Cerebellar nuclear complex (tissue), 1 donor: ENCODE data around the gene C3orf80.
"Not testable (repeated sequence)": the region's sequence is repeated elsewhere in the genome, so short reads cannot be mapped to it uniquely, and the experiment has no call there.

ENCODE experiments used
- DNase-seq, 2 experiments: peaks; one replicate each; lab custom pipeline; 2025; lab: John Stamatoyannopoulos, UW

The C3orf80 gene

DNA sequence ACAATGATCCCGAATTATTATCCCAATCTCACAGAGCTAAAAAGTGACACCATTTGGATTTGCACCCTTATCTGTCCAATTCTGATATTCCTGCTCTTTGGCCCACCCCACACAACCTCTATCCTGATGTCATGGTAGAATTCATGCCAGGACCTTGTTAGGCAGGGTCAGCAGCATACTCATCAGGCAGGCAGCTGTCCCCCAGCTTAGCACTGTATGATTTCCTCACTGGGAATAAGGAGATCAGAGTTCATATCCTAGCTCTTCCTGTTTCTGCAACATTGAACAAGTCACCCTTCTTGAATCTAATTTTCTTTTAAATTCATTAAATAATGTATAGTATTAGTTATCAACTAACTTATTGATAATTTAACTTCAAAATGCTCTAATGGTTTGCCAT lies 12.0 kb upstream of the C3orf80 start:
- DNase-seq: no peak

DNA sequence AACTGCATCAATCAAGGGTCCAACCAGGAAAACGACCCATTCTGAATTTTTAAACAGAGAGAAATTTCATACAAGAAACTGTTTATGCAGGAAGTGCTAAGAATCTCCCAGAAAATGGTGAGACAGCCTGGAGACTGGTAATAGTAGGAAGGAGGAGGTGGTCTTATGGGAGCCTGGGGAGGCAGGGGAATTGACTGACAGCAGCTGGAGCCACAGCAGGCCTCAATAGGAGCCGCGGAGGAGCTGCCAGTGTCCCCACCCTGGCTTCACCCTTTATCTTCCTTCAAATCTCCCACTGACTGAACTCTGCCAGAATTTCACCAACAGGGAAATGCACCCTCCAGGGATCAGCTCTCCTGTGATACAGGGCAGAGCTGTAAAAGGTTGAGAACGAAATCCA lies 7.5 kb upstream of the C3orf80 start:
- DNase-seq: no peak

DNA sequence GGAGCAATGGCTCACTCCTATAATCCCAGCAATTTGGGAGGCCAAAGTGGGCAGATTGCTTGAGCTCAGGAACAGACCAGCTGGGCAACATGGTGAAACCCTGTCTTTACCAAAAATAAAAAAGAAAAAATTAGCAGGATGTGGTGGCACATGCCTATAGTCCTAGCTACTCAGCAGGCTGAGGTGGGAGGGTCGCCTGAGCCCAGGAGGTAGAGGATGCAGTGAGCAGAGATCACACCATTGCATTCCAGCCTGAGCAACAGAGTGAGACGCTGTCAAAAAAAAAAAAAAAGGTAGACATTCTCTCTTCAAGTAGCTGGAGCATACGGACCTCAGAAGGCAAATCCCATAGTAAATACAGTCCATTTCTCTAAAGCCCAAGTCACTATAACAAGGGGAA lies 7.1 kb upstream of the C3orf80 start:
- no peak for DNase-seq

DNA sequence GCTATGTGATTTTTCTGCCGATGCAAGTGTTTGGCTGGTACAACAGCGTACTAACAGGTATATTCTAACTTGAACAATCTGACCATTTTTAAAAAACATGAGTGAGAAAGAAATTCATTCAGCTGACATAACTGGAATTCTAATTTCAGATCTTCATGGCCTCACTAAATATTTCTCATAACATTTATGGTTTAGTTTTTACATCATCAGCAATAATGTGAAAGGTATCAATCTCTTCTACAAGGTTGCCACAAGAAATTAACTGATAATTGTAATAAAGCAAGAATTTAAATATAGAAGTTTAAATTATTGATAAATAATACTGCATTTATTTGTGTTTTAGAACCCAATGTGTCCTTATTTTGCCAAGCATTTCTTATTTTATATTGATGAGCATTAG lies 5.2 kb upstream of the C3orf80 start:
- no peak for DNase-seq

DNA sequence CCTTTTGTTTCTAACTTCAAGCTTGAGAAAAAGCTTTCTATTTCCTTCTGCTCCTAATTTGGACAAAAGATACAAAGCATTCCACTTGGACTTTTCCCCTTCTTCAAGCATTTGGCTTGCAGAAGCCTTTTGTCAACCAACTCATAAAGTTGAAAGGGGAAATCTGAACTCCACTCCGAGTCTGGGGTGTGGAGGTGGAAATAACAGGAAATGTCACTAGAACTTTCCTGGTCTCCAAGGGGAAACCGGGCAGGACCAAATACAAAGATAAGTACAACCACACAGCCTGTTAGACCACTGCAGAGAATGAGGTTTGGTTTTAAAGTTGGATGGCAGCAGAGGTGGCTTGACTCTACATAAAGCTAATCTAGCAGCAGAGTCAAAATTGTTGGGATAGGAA lies 4.2 kb upstream of the C3orf80 start:
- no peak for DNase-seq

DNA sequence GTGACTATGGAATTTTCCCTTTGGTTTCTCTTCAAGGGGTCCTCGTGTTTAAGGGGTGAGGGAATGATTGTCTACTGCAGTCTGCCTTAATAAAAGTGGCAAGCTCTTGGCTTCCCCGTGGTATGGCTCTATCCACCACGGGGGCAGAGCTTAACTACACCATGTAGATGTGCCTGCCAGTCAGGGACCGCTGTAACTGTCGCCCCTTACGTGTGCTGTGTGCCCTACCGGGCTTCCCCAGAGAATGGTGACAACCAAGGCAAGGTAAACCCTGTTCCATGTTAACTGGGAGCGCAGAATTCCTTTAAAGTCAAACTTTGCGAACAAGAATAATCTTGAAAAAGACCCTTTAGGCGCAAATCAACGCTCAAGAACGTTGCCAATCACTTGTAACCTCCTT lies 966 bp upstream of the C3orf80 start:
- peak in 1 of 2 experiments; percentile 10 for DNase-seq

DNA sequence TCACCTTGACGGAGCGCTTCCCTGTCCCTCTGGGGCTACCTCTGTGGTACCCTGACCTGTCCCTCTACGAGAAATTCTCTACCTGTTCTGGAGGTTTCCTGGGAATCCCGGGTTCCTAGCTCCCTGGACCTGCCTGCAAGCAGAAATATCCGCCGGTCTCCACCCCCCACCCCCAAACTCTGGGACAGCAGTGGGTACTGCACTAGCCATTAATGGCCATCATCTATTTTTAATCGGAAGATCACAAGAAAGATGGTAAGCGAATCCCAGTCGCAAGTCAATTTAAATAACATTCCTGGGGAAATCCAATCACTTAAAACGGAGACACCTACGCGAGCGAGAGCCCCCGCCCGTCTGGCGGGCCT lies 429 bp upstream of the C3orf80 start:
- DNase-seq: no peak

DNA sequence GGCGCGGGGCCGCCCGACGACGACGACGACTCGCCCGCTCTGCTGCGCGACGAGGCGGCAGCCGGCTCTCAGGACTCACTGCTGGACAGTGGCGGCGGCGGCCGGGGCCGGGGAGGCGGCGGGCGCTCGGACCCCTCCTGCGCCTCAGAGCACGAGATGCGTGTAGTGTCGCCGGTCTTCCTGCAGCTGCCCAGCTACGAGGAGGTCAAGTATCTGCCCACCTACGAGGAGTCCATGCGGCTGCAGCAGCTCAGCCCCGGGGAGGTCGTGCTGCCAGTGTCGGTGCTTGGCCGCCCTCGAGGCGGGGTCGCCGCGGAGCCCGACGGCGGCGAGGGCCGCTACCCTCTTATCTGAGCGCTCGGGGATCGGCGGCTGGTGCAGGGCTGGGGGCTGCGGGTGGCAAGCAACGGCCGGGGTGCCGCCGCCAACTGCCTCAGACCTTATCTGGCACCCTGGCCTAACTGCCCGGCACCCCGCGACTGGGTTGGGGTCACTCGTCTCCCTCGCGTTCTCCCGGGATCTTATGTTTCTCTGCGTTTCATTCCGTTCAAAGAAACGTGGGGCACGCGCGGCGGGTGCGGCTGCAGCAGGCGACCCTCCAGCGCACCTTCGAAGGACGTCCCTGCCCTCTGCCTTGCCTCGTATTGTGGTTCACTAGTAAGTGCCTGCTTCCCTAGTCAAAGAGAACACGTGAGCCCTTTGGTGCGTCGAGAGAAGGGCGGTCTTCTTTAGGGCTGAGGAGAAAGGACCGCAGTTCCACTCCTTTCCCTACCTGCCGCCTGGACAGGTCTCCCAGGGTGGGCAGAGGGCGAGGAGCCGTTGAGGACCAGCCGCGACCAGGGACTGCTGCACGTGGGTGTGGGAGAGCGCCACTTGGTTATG lies 1.0 kb downstream of the C3orf80 start:
- no peak for DNase-seq

DNA sequence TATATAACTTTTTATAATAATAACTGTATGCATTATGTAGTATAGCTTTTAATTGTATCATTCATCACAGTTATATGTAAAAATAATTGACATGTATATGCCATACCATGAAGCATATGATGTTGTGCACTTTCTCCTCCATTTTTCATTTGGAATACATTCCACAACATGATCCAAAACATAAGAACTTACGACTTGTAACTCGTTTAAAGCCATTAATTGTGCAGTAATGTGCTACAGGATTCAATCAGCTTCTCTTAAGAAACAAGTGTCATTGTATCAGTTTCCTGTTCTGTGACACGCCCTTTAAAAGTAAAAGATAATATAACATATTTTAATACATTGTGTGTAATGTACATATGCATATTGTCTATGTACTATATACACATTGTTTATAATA lies 2.2 kb downstream of the C3orf80 start:
- DNase-seq: no peak

DNA sequence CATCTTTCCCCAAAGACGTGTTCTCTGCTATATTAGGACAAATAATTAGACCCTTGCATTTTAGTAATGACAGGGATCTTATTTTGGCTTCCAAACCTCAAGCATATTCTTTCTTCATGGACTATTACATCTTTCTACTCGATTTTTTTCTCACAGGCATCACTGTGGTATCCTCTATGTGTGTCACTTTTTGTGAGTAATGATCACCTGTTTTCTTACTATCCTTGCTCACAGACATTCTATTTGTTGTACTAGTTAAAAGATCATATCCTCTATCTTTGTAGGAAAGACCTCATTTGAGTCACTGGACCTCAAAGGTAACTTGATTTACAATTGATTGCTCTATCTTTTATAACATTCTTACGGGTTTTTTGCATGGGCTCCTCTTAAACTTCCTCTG lies 6.8 kb downstream of the C3orf80 start:
- no peak for DNase-seq

DNA sequence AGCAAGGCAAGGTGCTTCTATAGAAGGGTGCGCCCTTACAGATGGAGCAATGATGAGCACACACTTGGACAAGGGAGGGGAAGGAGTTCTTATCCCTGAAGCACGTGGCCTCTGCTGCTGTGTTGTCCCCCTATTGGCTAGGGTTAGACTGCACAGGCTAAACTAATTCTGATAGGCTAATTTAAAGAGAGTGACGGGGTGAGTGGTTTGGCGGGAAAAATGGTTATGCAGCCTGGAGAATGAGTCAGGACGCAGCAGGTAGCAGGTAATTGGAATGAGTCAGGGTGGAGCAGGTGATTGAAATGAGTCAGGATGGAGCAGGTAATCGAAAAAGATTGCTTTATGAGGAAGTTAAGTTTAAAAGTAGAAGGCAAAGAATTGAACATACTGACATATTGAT lies 15.5 kb downstream of the C3orf80 start:
- not testable (repeated sequence) for DNase-seq

DNA sequence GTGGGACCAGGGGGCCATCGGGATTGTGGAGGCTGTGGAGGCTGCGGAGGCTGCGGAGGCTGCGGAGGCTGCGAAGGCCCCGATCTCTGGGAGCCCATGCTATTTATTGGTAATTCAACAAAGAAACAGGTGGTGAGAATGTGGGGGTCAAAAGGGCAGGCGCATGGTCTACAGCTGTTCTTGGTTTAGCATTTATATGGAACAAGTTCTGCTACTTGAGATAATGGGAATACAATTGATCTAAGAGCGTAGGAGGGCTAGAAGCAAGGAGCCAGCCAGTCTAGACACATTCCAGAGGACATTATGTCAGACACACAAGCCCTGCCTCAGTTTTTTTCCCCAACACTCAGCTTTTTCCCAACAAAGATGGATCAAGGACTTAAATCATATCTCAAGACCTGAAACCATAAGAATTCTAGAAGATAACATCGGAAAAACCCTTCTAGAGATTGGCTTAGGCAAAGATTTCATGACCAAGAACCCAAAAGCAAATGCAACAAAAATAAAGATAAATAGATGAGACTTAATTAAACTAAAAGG lies 20.1 kb downstream of the C3orf80 start:
- no peak for DNase-seq

DNA sequence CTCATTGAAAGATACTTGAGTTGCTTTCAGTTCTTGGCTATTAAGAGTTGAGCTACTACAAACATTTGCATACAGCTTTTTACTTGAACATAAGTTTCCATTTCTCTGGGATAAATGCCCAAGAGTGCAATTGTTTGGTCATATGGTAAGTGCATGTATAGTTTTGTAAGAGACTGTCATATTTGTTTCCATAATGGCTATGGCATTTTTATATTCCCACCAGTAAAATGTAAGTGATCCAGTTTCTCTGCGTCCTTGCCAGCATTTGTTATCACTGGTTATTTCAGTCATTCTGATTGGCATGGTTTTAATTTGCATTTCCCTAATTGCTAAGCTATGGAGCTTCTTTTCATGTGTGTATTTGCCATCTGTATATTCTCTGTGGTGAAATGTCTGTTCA lies 22.5 kb downstream of the C3orf80 start:
- no peak for DNase-seq

DNA sequence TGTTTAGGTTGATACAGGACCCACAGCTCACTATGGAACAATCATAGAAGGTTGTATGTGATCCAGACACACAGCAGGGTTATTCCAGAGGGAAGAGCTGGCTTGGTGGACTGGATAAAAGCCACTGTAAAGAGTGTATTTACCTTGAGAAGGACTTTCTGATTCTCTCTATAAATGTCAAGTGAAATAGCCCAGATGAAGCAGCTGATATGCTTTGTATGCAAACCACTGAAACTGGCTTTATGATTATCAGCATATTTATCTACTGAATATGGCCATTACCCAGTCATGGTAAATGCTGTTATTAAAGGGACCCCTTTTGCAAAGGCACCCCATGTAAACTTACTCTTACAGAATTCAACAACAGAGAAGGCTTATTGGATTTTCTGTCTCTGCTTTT lies 28.1 kb downstream of the C3orf80 start:
- DNase-seq: no peak

DNA sequence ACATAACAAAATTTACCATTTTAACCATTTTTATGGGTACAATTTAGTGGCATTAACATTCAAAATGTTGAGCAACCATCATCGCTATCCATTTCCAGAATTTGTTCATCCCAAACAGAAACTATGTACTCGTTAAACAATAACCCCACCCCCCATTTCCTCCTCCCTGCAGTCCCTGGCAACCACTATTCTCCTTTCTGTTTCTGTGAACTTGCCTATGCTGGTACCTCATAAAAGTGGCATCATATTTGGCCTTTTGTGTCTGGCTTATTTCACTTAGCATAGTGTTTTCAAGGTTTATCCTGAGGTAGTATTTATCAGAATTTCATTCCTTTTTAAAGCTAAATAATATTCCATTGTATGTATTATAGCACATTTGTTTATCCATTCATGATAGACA lies 32.4 kb downstream of the C3orf80 start:
- no peak for DNase-seq

DNA sequence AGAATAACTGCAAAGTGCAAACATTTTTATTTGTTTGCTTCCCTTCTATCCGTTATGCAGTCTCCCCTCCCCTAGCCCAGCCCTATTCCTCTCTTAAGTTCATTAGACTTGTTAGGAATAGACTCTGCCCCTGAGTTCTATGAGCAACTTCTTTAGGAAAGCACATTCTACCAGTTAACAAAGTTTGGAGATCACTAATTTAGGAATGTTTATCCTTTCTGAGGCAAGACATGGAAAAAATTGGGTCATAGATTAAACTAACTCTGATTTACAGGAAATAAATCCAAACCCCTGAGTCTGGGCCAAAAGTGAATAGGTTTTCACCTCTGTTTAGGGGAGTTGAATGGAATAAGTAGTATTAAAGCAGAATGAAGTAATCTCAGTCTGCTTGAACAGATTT lies 34.4 kb downstream of the C3orf80 start:
- no peak for DNase-seq

DNA sequence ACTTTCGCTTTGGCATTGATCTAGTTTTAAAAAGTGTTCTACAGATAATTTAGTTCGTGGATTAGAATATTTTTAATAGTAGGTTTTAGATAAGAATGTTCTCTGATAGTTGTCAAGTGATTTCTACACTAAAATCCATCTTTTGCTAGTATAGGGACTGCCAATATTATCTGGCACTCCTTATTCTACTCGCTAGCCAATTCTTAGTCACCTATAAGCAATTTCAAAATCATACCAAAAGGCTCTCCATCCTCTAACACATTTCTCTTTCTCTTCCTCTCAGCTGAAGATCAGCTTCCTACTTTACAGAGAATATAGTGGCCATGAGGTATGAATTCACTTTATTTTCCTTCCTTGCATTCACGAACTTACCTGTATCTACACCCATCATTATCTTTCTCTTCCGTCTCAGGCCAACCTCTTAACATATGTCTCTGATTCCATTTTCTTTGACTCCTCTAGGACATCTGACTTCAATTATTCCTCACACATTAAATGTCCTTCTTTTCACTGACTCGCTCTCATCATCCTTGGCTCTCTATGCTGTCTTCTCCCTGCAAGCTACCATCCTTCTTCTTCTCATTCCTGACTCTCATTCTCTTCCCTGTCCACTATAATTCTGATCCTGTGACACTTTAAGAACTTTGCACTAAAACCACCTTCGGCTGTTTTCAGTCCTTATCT lies 35.5 kb downstream of the C3orf80 start:
- DNase-seq: no peak

DNA sequence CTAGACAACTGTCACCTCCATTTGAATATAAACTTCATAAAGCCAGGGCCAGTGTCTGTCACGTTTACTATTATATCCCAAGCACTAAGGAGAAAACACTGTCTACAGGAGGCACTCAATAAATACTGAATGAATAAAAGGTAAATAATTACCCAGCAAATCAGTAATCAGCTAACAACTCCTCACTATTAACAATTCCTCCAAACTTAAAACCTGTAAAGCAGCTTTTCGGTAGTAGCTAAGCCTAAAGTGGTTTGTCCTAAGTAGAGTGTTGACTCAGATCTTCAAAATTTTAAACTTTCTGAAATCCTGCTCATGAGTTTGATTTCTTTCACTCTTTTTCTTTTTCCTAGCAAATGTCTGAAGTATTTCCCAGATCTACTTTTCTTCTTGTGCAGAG lies 39.9 kb downstream of the C3orf80 start:
- DNase-seq: no peak
